ENCODE measurements around the gene DNAJC30. TPM values are rescaled to one million over a fixed set of nuclear protein-coding genes. Genes with fewer than 3 reads are reported as not detected.

The DNAJC30 gene
- total RNA-seq, 1 donor from 2014 or later = 14.7 TPM

- peaks cover 25% of the 10 kb centered on the region for H3K36me3 Mint-ChIP-seq
- no peaks in the 10 kb centered on the region for H3K9me3 Mint-ChIP-seq
- H3K4me3 Mint-ChIP-seq = no peak overlapping the region
- peaks cover 10% of the 10 kb centered on the region for H3K4me1 Mint-ChIP-seq (ENCODE audit: unreplicated experiment)
- H3K27ac Mint-ChIP-seq = no peak overlapping the region
- no peak for TF ChIP-seq CTCF (conservative IDR thresholded peaks at IDR 0.05)
- no peaks in the 10 kb centered on the region for H3K27me3 Mint-ChIP-seq
- DNase-seq (ENCODE audit: extremely low spot score, unreplicated experiment) = no peak
These were observed 16.3 kb upstream of the DNAJC30 start for GRCh38 chr7:73699370-73700068.

GRCh38 chr7:73698410-73698809 is 15.2 kb upstream of the DNAJC30 start:
- TF ChIP-seq CTCF (conservative IDR thresholded peaks at IDR 0.05) = no peak
- no peaks in the 10 kb centered on the region for H3K27me3 Mint-ChIP-seq
- H3K9me3 Mint-ChIP-seq = no peaks in the 10 kb centered on the region
- no peak overlapping the region for H3K27ac Mint-ChIP-seq
- no peak for DNase-seq (ENCODE audit: extremely low spot score, unreplicated experiment)
- H3K4me3 Mint-ChIP-seq = no peak overlapping the region
- peaks cover 29% of the 10 kb centered on the region for H3K36me3 Mint-ChIP-seq
- peaks cover 10% of the 10 kb centered on the region for H3K4me1 Mint-ChIP-seq (ENCODE audit: unreplicated experiment)

GRCh38 chr7:73696372-73696771 is 13.1 kb upstream of the DNAJC30 start:
- no peak overlapping the region for H3K4me3 Mint-ChIP-seq
- no peaks in the 10 kb centered on the region for H3K9me3 Mint-ChIP-seq
- no peaks in the 10 kb centered on the region for H3K27me3 Mint-ChIP-seq
- H3K27ac Mint-ChIP-seq = no peak overlapping the region
- H3K4me1 Mint-ChIP-seq (ENCODE audit: unreplicated experiment) = peaks cover under 1% of the 10 kb centered on the region
- no peak for DNase-seq (ENCODE audit: extremely low spot score, unreplicated experiment)
- peaks cover 26% of the 10 kb centered on the region for H3K36me3 Mint-ChIP-seq
- no peak for TF ChIP-seq CTCF (conservative IDR thresholded peaks at IDR 0.05)

DNA sequence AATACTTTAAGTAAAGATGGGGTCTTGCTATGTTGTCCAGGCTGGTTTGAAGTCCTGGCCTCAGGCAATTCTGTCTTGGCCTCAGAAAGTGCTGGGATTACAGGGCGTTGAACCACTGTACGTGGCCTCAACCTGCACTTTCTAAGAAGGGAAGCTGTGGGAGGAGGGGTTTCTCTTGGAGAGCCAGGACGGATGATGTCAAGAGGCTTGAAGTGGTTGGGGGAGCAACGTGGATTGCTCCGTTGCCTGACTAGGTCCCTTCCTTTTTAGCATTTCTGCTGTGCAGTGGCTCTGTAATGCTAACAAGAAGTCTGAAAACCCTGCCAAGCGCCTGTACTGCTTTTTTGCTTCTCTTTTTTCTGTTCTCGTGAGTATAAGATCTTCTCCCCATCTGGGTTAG is 7.4 kb upstream of the DNAJC30 start:
- Mint-ChIP-seq H3K9me3 (no peaks in the 10 kb centered on the region), H3K4me3 (no peak overlapping the region), H3K27ac (no peak overlapping the region), H3K4me1 (ENCODE audit: unreplicated experiment) (no peaks in the 10 kb centered on the region), H3K27me3 (no peaks in the 10 kb centered on the region), H3K36me3 (peaks cover 35% of the 10 kb centered on the region)
- no peak for DNase-seq (ENCODE audit: extremely low spot score, unreplicated experiment)
- TF ChIP-seq CTCF (conservative IDR thresholded peaks at IDR 0.05) = no peak

GRCh38 chr7:73688288-73688687 is 5.0 kb upstream of the DNAJC30 start:
- no peak overlapping the region for H3K27ac Mint-ChIP-seq
- H3K36me3 Mint-ChIP-seq = peaks cover 27% of the 10 kb centered on the region
- H3K9me3 Mint-ChIP-seq = no peaks in the 10 kb centered on the region
- peaks cover 4% of the 10 kb centered on the region for H3K4me1 Mint-ChIP-seq (ENCODE audit: unreplicated experiment)
- H3K27me3 Mint-ChIP-seq = no peaks in the 10 kb centered on the region
- H3K4me3 Mint-ChIP-seq = no peak overlapping the region
- DNase-seq (ENCODE audit: extremely low spot score, unreplicated experiment) = no peak
- TF ChIP-seq CTCF (conservative IDR thresholded peaks at IDR 0.05) = no peak
